GM23248 (cell line): ENCODE measurements around the gene KDM3A.

Source experiments
- EZH2 ChIP-seq: fragments of 200-600 bp; sonication (generic); IDR thresholded peaks from 2 replicates; pipeline ENCODE4 v1.6.1; 2018; ENCODE audit warnings: antibody characterized with exemption, mild to moderate bottlenecking; ENCODE audit not compliant: insufficient read depth, poor library complexity, severe bottlenecking
- EZH2phosphoT487 ChIP-seq: fragments of 200-600 bp; sonication (generic); IDR thresholded peaks from 2 replicates; pipeline ENCODE4 v1.6.1; 2018; ENCODE audit warnings: antibody characterized with exemption, moderate library complexity, mild to moderate bottlenecking, low read depth; ENCODE audit not compliant: insufficient read depth

DNA sequence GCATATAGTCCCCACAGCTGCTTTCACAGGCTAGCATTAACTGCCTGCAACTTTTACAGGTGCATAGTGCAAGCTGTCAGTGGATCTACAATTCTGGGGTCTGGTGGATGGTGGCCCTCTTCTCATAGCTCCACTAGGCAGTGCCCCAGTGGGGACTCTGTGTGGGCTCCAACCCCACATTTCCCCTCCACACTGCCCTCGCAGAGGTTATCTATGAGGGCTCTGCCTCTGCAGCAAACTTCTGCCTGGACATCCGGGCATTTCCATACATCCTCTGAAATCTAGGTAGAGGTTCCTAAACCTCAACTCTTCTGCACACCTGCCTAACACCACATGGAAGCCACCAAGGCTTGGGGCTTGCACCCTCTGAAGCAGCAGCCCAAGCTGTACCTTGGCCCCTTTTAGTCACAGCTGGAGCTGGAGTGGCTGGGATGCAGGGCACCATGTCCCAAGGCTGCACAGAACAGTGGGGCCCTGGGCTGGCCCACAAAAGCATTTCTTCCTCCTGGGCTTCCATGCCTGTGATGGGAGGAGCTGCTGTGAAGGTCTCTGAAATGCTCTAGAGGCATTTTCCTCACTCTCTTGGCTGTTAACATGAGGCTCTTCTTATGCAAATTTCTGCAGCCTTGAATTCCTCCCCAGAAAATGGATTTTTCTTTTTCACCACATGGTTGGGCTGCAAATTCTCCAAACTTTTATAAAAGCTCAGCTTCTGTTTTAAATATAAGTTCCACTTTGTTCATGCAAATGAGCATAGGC is 59.3 kb downstream of the KDM3A start:
- TF ChIP-seq EZH2 (no peak), EZH2phosphoT487 (no peak)
